ENCODE measurements around the gene KNDC1.

Gene KNDC1

GRCh38 chr10:133255323-133255722 is 95.3 kb downstream of the KNDC1 start:
- no peak for DNase-seq (ENCODE audit: low read depth)
- no peak overlapping the region for H3K4me3 ChIP-seq (ENCODE audit: low read depth, low read length)
- TF ChIP-seq CTCF (IDR thresholded peaks at IDR 0.05; ENCODE audit: low read depth, low read length, missing control alignments) = no peak

- no peak overlapping the region for H3K4me3 ChIP-seq (ENCODE audit: low read depth, low read length)
- DNase-seq (ENCODE audit: low read depth) = no peak
- peak; percentile 21 for TF ChIP-seq CTCF (IDR thresholded peaks at IDR 0.05; ENCODE audit: low read depth, low read length, missing control alignments)
Observed at GRCh38 chr10:133257489-133258065, 97.6 kb downstream of the KNDC1 start.

GRCh38 chr10:133258066-133258817 is 98.2 kb downstream of the KNDC1 start:
- TF ChIP-seq CTCF (IDR thresholded peaks at IDR 0.05; ENCODE audit: low read depth, low read length, missing control alignments) = no peak
- no peak for DNase-seq (ENCODE audit: low read depth)
- no peak overlapping the region for H3K4me3 ChIP-seq (ENCODE audit: low read depth, low read length)

GRCh38 chr10:133258818-133259601 is 99.0 kb downstream of the KNDC1 start:
- no peak for TF ChIP-seq CTCF (IDR thresholded peaks at IDR 0.05; ENCODE audit: low read depth, low read length, missing control alignments)
- no peak for DNase-seq (ENCODE audit: low read depth)
- H3K4me3 ChIP-seq (ENCODE audit: low read depth, low read length) = no peak overlapping the region

GRCh38 chr10:133259602-133259989 is 99.6 kb downstream of the KNDC1 start:
- H3K4me3 ChIP-seq (ENCODE audit: low read depth, low read length) = no peak overlapping the region
- DNase-seq (ENCODE audit: low read depth) = no peak
- no peak for TF ChIP-seq CTCF (IDR thresholded peaks at IDR 0.05; ENCODE audit: low read depth, low read length, missing control alignments)

GRCh38 chr10:133260895-133261725 is 101.1 kb downstream of the KNDC1 start:
- no peak for TF ChIP-seq CTCF (IDR thresholded peaks at IDR 0.05; ENCODE audit: low read depth, low read length, missing control alignments)
- peak overlapping the region; percentile 66 for H3K4me3 ChIP-seq (ENCODE audit: low read depth, low read length)
- no peak for DNase-seq (ENCODE audit: low read depth)
